ENCODE measurements around the gene NSUN5. TPM values are rescaled to one million over a fixed set of nuclear protein-coding genes. Genes with fewer than 3 reads are reported as not detected.

The NSUN5 gene
- total and polyA plus RNA-seq, 2 experiments from 2014 or later, result 65.6 to 73.4 TPM

DNA sequence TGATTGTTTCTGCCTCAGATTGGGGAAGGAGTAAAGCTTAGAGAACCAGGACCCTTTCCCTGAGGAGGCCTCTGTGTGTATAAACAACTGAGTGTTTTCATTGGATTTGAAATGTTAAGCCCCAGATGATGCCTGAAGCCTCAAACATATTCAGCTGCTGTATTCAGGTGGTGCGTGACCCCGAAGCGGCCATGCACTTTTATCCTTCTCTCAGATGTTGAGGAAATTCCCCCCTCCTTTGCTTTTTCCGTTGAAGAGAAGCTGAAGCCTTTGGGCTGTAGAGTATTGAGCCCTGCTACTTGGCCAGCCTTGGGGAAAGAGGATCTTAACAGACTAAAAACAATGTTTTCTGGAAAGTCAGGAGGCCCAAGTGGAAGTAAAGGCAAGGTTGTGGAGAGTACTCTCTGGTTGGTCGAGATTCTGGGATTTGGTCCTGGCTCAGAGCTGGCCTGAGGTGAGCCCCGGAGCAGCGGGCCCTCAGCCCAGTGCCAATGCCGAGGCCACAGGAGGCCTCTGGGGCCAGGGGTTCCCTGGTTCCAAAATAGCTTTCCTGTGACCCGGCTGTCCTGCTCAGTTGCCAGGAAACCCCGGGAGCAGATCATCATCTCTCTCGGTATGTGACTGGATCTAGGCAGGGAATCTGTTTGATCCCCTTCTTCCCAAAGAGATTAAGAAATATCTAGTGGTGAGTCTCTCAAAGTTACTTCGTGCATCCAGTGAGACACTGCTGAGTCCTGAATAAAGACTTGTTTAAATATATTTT, 41.9 kb upstream of the NSUN5 start:
- no peak overlapping the region for H3K27ac Mint-ChIP-seq
- peaks cover 3% of the 10 kb centered on the region; the same call in 2 of the 3 replicates for H3K36me3 Mint-ChIP-seq (ENCODE audit: low read depth)
- no peak overlapping the region for H3K4me3 Mint-ChIP-seq
- H3K9me3 Mint-ChIP-seq, result peaks cover 8% of the 10 kb centered on the region
- H3K4me1 ChIP-seq (ENCODE audit: insufficient read depth), result no peaks in the 10 kb centered on the region
- 0 out of 2 replicates have a peak overlapping the region, but pooled peaks have one; percentile 29 for H2AFZ ChIP-seq
- no peaks in the 10 kb centered on the region for H3K27me3 ChIP-seq (ENCODE audit: insufficient read depth)
- no peak overlapping the region for H3K4me3 ChIP-seq
- TF ChIP-seq EZH2phosphoT487 (IDR thresholded peaks at IDR 0.05; ENCODE audit: unreplicated experiment) (no peak), NANOG (IDR thresholded peaks at IDR 0.05; ENCODE audit: borderline replicate concordance) (no peak), ZNF331 (CRISPR knock-in tag; IDR thresholded peaks at IDR 0.05; ENCODE audit: low read depth) (no peak), STAT1 (IDR thresholded peaks at IDR 0.05; ENCODE audit: unreplicated experiment) (no peak), EZH2 (IDR thresholded peaks at IDR 0.05; ENCODE audit: low read depth, unreplicated experiment) (no peak), POLR2AphosphoS5 (IDR thresholded peaks at IDR 0.05; ENCODE audit: low read depth) (no peak), ZNF114 (CRISPR knock-in tag; IDR thresholded peaks at IDR 0.05) (no peak), JUNB (IDR thresholded peaks at IDR 0.05; ENCODE audit: unreplicated experiment) (no peak), CREB1 (CRISPR knock-in tag; IDR thresholded peaks at IDR 0.05; ENCODE audit: low read depth) (no peak)
- TF ChIP-seq, protein P1, sequence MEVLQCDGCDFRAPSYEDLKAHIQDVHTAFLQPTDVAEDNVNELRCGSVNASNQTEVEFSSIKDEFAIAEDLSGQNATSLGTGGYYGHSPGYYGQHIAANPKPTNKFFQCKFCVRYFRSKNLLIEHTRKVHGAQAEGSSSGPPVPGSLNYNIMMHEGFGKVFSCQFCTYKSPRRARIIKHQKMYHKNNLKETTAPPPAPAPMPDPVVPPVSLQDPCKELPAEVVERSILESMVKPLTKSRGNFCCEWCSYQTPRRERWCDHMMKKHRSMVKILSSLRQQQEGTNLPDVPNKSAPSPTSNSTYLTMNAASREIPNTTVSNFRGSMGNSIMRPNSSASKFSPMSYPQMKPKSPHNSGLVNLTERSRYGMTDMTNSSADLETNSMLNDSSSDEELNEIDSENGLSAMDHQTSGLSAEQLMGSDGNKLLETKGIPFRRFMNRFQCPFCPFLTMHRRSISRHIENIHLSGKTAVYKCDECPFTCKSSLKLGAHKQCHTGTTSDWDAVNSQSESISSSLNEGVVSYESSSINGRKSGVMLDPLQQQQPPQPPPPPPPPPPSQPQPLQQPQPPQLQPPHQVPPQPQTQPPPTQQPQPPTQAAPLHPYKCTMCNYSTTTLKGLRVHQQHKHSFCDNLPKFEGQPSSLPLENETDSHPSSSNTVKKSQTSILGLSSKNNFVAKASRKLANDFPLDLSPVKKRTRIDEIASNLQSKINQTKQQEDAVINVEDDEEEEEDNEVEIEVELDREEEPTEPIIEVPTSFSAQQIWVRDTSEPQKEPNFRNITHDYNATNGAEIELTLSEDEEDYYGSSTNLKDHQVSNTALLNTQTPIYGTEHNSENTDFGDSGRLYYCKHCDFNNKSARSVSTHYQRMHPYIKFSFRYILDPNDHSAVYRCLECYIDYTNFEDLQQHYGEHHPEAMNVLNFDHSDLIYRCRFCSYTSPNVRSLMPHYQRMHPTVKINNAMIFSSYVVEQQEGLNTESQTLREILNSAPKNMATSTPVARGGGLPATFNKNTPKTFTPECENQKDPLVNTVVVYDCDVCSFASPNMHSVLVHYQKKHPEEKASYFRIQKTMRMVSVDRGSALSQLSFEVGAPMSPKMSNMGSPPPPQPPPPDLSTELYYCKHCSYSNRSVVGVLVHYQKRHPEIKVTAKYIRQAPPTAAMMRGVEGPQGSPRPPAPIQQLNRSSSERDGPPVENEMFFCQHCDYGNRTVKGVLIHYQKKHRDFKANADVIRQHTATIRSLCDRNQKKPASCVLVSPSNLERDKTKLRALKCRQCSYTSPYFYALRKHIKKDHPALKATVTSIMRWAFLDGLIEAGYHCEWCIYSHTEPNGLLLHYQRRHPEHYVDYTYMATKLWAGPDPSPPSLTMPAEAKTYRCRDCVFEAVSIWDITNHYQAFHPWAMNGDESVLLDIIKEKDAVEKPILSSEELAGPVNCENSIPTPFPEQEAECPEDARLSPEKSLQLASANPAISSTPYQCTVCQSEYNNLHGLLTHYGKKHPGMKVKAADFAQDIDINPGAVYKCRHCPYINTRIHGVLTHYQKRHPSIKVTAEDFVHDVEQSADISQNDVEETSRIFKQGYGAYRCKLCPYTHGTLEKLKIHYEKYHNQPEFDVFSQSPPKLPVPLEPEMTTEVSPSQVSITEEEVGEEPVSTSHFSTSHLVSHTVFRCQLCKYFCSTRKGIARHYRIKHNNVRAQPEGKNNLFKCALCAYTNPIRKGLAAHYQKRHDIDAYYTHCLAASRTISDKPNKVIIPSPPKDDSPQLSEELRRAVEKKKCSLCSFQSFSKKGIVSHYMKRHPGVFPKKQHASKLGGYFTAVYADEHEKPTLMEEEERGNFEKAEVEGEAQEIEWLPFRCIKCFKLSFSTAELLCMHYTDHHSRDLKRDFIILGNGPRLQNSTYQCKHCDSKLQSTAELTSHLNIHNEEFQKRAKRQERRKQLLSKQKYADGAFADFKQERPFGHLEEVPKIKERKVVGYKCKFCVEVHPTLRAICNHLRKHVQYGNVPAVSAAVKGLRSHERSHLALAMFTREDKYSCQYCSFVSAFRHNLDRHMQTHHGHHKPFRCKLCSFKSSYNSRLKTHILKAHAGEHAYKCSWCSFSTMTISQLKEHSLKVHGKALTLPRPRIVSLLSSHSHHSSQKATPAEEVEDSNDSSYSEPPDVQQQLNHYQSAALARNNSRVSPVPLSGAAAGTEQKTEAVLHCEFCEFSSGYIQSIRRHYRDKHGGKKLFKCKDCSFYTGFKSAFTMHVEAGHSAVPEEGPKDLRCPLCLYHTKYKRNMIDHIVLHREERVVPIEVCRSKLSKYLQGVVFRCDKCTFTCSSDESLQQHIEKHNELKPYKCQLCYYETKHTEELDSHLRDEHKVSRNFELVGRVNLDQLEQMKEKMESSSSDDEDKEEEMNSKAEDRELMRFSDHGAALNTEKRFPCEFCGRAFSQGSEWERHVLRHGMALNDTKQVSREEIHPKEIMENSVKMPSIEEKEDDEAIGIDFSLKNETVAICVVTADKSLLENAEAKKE (CRISPR knock-in tag; IDR thresholded peaks at IDR 0.05), result no peak
- TF ChIP-seq, protein P2, sequence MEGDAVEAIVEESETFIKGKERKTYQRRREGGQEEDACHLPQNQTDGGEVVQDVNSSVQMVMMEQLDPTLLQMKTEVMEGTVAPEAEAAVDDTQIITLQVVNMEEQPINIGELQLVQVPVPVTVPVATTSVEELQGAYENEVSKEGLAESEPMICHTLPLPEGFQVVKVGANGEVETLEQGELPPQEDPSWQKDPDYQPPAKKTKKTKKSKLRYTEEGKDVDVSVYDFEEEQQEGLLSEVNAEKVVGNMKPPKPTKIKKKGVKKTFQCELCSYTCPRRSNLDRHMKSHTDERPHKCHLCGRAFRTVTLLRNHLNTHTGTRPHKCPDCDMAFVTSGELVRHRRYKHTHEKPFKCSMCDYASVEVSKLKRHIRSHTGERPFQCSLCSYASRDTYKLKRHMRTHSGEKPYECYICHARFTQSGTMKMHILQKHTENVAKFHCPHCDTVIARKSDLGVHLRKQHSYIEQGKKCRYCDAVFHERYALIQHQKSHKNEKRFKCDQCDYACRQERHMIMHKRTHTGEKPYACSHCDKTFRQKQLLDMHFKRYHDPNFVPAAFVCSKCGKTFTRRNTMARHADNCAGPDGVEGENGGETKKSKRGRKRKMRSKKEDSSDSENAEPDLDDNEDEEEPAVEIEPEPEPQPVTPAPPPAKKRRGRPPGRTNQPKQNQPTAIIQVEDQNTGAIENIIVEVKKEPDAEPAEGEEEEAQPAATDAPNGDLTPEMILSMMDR (conservative IDR thresholded peaks at IDR 0.05; ENCODE audit: low read depth in 2 of 2), result no peak
- TF ChIP-seq, protein P3, sequence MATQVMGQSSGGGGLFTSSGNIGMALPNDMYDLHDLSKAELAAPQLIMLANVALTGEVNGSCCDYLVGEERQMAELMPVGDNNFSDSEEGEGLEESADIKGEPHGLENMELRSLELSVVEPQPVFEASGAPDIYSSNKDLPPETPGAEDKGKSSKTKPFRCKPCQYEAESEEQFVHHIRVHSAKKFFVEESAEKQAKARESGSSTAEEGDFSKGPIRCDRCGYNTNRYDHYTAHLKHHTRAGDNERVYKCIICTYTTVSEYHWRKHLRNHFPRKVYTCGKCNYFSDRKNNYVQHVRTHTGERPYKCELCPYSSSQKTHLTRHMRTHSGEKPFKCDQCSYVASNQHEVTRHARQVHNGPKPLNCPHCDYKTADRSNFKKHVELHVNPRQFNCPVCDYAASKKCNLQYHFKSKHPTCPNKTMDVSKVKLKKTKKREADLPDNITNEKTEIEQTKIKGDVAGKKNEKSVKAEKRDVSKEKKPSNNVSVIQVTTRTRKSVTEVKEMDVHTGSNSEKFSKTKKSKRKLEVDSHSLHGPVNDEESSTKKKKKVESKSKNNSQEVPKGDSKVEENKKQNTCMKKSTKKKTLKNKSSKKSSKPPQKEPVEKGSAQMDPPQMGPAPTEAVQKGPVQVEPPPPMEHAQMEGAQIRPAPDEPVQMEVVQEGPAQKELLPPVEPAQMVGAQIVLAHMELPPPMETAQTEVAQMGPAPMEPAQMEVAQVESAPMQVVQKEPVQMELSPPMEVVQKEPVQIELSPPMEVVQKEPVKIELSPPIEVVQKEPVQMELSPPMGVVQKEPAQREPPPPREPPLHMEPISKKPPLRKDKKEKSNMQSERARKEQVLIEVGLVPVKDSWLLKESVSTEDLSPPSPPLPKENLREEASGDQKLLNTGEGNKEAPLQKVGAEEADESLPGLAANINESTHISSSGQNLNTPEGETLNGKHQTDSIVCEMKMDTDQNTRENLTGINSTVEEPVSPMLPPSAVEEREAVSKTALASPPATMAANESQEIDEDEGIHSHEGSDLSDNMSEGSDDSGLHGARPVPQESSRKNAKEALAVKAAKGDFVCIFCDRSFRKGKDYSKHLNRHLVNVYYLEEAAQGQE (IDR thresholded peaks at IDR 0.05; ENCODE audit: unreplicated experiment), result no peak
- TF ChIP-seq, protein P4, sequence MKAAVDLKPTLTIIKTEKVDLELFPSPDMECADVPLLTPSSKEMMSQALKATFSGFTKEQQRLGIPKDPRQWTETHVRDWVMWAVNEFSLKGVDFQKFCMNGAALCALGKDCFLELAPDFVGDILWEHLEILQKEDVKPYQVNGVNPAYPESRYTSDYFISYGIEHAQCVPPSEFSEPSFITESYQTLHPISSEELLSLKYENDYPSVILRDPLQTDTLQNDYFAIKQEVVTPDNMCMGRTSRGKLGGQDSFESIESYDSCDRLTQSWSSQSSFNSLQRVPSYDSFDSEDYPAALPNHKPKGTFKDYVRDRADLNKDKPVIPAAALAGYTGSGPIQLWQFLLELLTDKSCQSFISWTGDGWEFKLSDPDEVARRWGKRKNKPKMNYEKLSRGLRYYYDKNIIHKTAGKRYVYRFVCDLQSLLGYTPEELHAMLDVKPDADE (IDR thresholded peaks at IDR 0.05), result no peak
- peaks cover 24% of the 10 kb centered on the region for H3K4me1 Mint-ChIP-seq
- no peak overlapping the region for H3K4me2 ChIP-seq
- H3K27me3 Mint-ChIP-seq (ENCODE audit: insufficient read depth, low read depth, poor library complexity), result peaks cover 6% of the 10 kb centered on the region
- H4K20me1 ChIP-seq (replicated peaks; ENCODE audit: insufficient read depth), result no peaks in the 10 kb centered on the region
- ATAC-seq (no peak), DNase-seq (ENCODE audit: low spot score) (no peak)
- H3K27ac ChIP-seq (ENCODE audit: low read depth), result no peak overlapping the region
- H3F3A ChIP-seq (replicated peaks; ENCODE audit: low read depth), result no peaks in the 10 kb centered on the region
- H3K36me3 ChIP-seq (ENCODE audit: insufficient read depth), result no peaks in the 10 kb centered on the region
- no peaks in the 10 kb centered on the region for H3K9me2 ChIP-seq (ENCODE audit: insufficient read depth)
- H3K79me2 ChIP-seq (replicated peaks; ENCODE audit: insufficient read depth), result no peaks in the 10 kb centered on the region

Measured in GM23338 (cell line).